SK-N-SH (cell line): Measurements from ENCODE around the gene CRP.
"Not testable (repeated sequence)": the region's sequence is repeated elsewhere in the genome, so short reads cannot be mapped to it uniquely, and the experiment has no call there.

Experiments used
- JUND ChIP-seq: IDR thresholded peaks from 2 replicates; pipeline ENCODE4 v1.4.0; 2012
- TEAD4 ChIP-seq: IDR thresholded peaks from 2 replicates; pipeline ENCODE4 v1.4.0; 2012; ENCODE audit warnings: mild to moderate bottlenecking, borderline replicate concordance; ENCODE audit not compliant: insufficient read depth

DNA sequence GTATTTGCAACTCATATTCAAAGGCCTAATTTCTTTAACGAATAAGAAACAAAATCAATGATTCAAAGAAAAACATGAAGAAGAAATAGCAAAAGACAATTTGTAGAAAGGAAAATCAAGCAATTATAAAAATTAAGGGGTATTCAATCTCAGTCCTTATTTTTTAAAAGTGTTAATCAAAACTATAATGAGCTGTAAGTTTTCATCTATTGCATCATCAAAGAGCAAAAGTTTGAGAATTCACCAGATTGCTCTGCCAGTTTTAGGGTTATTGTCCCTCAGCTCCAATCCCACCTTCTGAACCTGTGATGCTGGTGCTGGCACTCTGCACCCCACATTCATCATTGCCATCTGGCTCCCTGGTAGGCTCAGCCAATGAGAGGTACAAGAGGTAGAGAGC lies 42.0 kb downstream of the CRP start:
- TF ChIP-seq TEAD4, JUND: not testable (repeated sequence)
